Left ventricle myocardium superior (tissue), 1 donor: ENCODE data around the gene TTYH1. TPM values are rescaled to one million over a fixed set of nuclear protein-coding genes. Genes with fewer than 3 reads are reported as not detected.
"Not testable (repeated sequence)": the region's sequence is repeated elsewhere in the genome, so short reads cannot be mapped to it uniquely, and the experiment has no call there.

ENCODE experiments used
- ATAC-seq: fragments of 200-7000 bp; cut with Tn5 transposase; one replicate; pipeline ENCODE4 v1.9.1; 2020; ENCODE audit warnings: mild to moderate bottlenecking, moderate library complexity
- DNase-seq: peaks from one replicate; pipeline ENCODE4 v3.0.0-alpha.2; 2020
- intact Hi-C: fragments of 100-400 bp; cut with micrococcal nuclease; formaldehyde crosslinking; loops from one replicate; pipeline ENCODE4 v1.11.0; 2022
- long read RNA-seq: library from polyadenylated mRNA; unstranded; transcript quantifications from one replicate; pipeline ENCODE4 v2.0.0, GENCODE V29; 2021
- total RNA-seq: library from RNA; stranded (reverse); fragmentation: NEBNext Ultra II Directional; extraction: Animal tissue kit (Norgen Biotek cat#: 25700); gene quantifications from one replicate; pipeline ENCODE4 v1.2.1, GENCODE V29; 2021
- donor health status: DM: no; HTN: yes; CAD: no; lungs with severe emphysema.

The TTYH1 gene
- total RNA-seq: 1.6 TPM
- long read RNA-seq, partial matches to known transcripts: 1 of 6 reads
- long read RNA-seq, other reads (novel, unspliced or antisense): 1 of 6 reads

GRCh38 chr19:54415208-54415900 lies at the start of gene TTYH1:
TSS of gene TTYH1 (plus strand) at chr19:54415464. CDS start at chr19:54415553, 89 bp downstream.
- intact Hi-C loops: no loop called here
- DNase-seq (no peak), ATAC-seq (no peak)

GRCh38 chr19:54365798-54366197 lies 49.5 kb upstream of the TTYH1 start:
- intact Hi-C loops, ATAC-seq, DNase-seq: not testable (repeated sequence)

DNA sequence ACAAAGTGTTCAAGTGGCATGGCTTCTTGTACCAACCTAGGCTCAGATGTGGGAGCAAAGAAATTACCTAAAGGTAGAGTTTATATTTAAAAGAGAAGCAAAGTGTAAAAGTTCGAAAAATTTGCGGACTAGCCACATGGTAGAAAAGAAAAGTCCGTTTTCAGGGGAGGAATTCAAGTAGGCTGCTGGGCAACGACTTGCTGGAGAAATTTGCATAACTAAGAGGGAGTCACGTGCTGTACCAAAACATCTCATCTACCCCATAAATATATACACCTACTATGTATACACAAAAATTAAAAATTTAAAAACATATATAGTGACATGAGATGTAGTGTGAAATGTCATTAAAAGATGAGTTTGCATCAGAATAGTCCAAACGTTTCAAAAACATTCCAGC lies 48.5 kb upstream of the TTYH1 start:
- DNase-seq (no peak), ATAC-seq (no peak)
- intact Hi-C loops: no loop called here

DNA sequence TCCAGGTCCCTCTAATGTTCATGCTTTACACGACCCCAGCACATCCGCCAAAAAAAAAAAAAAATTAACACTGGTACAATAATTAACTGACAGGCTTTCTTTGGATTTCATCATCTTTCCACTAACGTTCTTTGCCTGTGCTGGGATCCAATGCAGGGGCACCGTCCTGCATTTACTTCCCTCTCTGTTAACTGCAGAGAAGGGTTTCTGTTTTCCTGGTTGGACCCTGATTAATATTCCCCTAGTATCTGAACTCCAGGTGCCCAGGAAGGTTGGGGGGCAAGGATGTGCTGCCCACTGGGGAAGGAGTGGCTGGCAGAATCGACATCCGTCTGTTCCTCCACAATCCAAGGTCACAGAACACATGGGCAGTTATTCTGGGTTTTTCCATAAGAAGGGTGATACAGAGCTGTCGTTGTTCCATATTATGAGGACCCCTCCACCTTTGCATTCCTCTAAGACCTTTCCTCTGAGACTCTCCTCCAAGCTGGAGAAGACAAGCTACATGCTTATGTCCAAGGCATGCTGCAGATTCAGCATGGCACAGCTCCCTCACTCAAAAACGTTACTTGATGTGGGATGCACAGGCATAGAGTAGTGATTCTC lies 46.1 kb upstream of the TTYH1 start:
- intact Hi-C loops: no loop called here

DNA sequence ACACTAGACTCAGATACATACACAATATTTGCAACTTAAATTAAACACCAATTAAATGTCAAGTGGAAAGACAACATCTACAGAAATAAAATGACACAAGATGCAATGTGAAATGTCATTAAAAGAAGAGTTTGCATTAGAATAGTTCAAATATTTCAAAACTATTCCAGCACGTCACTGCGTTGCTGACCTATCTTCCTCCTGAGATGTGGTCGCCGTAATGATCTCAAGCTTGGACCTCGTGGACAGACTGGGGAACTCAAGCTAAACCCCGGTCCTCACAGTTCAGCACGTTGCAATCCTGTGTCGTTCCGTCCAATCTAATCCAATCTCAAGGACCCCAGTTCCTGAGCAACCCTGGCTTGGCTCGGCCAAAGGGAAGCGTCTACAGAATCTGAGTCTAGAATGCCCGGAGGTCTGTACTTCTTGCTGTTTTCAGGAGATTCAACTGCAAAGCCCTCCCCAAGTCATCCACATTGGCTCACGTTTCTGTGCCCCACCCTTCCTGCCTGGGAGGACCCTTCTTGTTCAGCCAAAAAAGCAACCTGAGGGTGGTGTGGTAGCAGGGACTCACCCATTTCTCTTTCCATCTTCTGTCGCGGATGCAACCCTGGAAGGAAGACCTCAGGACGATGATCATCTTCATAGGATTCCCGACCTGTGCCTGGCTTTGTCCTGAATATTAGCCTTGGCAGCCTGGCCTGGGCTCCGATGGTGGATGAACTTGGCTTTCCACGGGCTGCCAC lies 45.4 kb upstream of the TTYH1 start:
- peak; percentile 25 for ATAC-seq
- not testable (repeated sequence) for DNase-seq

More for the DNA sequence above, 46.1 kb upstream of the TTYH1 start:
- DNase-seq: no peak
- ATAC-seq: no peak

GRCh38 chr19:54370434-54370796 lies 44.8 kb upstream of the TTYH1 start:
- DNase-seq, intact Hi-C loops: not testable (repeated sequence)
- ATAC-seq: peak; percentile 31

More for the DNA sequence above, 45.4 kb upstream of the TTYH1 start:
- intact Hi-C loops: not testable (repeated sequence)

- intact Hi-C loops, ATAC-seq, DNase-seq: not testable (repeated sequence)
These were observed 43.8 kb upstream of the TTYH1 start for GRCh38 chr19:54371453-54371852.

- ATAC-seq (peak; percentile 61), DNase-seq (peak; percentile 40)
- intact Hi-C loops: no loop called here
These were observed 41.3 kb upstream of the TTYH1 start for GRCh38 chr19:54373781-54374631.

GRCh38 chr19:54375181-54375938 lies 39.9 kb upstream of the TTYH1 start:
- DNase-seq, intact Hi-C loops, ATAC-seq: not testable (repeated sequence)

DNA sequence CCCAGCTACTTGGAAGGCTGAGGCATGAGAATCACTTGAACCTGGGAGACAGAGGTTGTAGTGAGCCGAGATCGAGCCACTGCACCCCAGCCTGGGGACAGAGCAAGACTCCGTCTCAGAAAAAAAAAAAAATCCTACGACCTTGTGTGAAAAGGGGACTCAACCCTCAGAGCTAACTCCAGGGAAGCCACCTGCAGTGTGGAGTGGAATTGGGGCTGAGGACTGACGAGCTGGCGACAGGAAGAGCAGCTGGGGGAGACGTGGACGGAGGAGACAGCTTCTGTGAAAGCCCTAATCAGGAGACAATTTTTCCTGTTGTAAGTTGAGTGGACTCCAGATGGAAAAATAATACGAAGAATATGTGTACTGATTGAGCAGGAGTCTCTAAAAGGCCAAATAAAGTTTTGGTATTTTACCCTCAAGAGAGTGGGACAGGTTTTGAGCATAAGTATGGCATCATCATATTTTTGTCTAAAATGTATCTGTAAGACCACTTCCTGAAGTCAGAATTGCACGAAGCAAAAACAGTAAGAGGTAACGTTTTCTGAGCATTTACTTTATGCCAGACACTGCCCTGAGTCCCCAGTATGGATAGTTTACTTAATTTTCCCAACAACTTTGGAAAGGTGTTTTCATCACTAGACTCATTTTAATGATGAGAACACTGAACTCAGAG lies 38.5 kb upstream of the TTYH1 start:
- DNase-seq (no peak), ATAC-seq (no peak)
- intact Hi-C loops: no loop called here

DNA sequence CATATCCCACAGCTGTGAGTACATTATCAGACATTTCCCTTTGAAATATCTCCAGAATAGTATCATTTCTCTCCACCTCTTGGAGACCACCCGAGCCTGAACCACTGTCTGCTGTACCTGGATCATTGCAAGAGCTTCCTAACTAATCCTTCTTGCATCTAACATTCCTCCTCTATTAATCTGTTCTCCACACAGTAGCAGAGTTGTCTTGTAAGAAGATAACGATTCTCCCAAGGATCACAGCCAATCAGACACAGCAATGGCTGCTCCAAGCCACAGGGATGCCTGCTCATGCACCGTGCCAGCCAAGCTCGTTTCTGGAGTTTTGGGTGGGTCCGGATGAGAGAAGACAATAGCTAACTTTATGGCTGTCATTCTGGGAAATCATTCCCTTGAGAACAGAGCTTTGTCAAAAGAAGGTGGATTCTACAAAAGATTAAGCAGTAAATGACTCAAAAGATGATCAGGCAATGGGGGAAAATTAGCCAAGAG lies 36.0 kb upstream of the TTYH1 start:
- DNase-seq: no peak
- intact Hi-C loops: no loop called here
- ATAC-seq: no peak

DNA sequence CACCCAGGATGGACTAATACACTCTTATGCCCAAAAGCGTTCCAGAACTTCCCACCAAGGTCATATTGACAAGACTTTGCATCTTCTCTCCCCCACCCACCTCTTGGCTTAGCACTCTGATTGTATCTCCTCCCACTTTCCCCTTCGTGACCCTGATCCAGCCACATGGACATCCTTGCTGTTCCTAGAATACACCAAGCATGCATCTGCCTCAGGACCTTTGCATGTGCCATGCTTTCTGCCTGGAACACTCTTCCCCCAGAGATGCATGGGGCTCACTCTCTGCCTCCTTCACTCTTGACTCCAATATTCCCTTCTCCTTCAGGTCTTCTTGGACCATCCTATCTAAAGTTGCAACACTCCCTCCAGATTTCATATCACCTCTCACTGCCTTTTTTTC lies 34.4 kb upstream of the TTYH1 start:
- DNase-seq: no peak
- ATAC-seq: no peak
- intact Hi-C loops: no loop called here

- intact Hi-C loops, ATAC-seq, DNase-seq: not testable (repeated sequence)
These were observed 33.2 kb upstream of the TTYH1 start for GRCh38 chr19:54382041-54382440.

- DNase-seq: no peak
- ATAC-seq: no peak
- intact Hi-C loops: no loop called here
These were observed 31.9 kb upstream of the TTYH1 start for GRCh38 chr19:54383330-54383729.

GRCh38 chr19:54387991-54388801 lies 27.1 kb upstream of the TTYH1 start:
- ATAC-seq (peak; percentile 44), DNase-seq (peak; percentile 34)
- intact Hi-C loops: no loop called here

GRCh38 chr19:54388802-54389139 lies 26.5 kb upstream of the TTYH1 start:
- ATAC-seq (no peak), DNase-seq (no peak)
- intact Hi-C loops: no loop called here

- DNase-seq: no peak
- intact Hi-C loops: no loop called here
- ATAC-seq: peak; percentile 26
These were observed 25.7 kb upstream of the TTYH1 start for GRCh38 chr19:54389553-54389952.
